Testis (tissue), 2 donors: ENCODE data around the gene NBEAL1.

ENCODE experiments used
- CTCF ChIP-seq, 3 experiments: fragments of 450-650 bp in 2 of 3; fragments of 200-600 bp in 1 of 3; sonication (generic) in 1 of 3; IDR thresholded peaks; one replicate each; pipeline ENCODE4 v1.5.1; 2016 to 2019; ENCODE audit warnings: antibody characterized with exemption in 3 of 3, mild to moderate bottlenecking in 2 of 3, moderate library complexity in 1 of 3
- POLR2A ChIP-seq: fragments of 450-650 bp; IDR thresholded peaks from one replicate; pipeline ENCODE4 v1.6.1; 2017; ENCODE audit warnings: antibody characterized with exemption, mild to moderate bottlenecking, moderate library complexity

- TF ChIP-seq POLR2A (no peak), CTCF (IDR thresholded peaks at IDR 0.05) (no peak)
Measured at GRCh38 chr2:202976809-202977208, 37.9 kb upstream of the NBEAL1 start.
